Esophagus (tissue), 2 donors: Measurements from ENCODE around the gene CCDC88A. TPM values are rescaled to one million over a fixed set of nuclear protein-coding genes. Genes with fewer than 3 reads are reported as not detected.
"Not testable (repeated sequence)": the region's sequence is repeated elsewhere in the genome, so short reads cannot be mapped to it uniquely, and the experiment has no call there.

Experiments
- H3K27ac ChIP-seq, 2 donors: one replicate each; pipeline ENCODE4 v1.5.1; 2013; ENCODE audit warnings: low read depth in 2 of 2, mild to moderate bottlenecking in 2 of 2, inconsistent platforms in 1 of 2, low read length in 1 of 2, moderate library complexity in 1 of 2
- H3K27me3 ChIP-seq, 2 donors: one replicate each; pipeline ENCODE4 v1.6.1; 2013; ENCODE audit warnings: low read length in 2 of 2, control low read depth in 1 of 2, mild to moderate bottlenecking in 1 of 2; ENCODE audit not compliant: insufficient read depth in 2 of 2, control insufficient read depth in 1 of 2
- H3K36me3 ChIP-seq, 2 donors: one replicate each; pipeline ENCODE4 v1.6.1; 2013; ENCODE audit warnings: low read length in 1 of 2; ENCODE audit not compliant: control insufficient read depth in 2 of 2, insufficient read depth in 2 of 2
- H3K4me1 ChIP-seq, 2 donors: one replicate each; pipeline ENCODE4 v1.6.1; 2013; ENCODE audit warnings: low read length in 1 of 2; ENCODE audit not compliant: control insufficient read depth in 2 of 2, insufficient read depth in 2 of 2
- H3K4me3 ChIP-seq, 2 donors: one replicate each; pipeline ENCODE4 v1.5.1; 2013; ENCODE audit warnings: low read length in 2 of 2, mild to moderate bottlenecking in 2 of 2, low read depth in 1 of 2, moderate library complexity in 1 of 2
- H3K9me3 ChIP-seq, 2 donors: one replicate each; pipeline ENCODE4 v1.6.1; 2013; ENCODE audit warnings: mild to moderate bottlenecking in 2 of 2, low read depth in 1 of 2, low read length in 1 of 2, moderate library complexity in 1 of 2; ENCODE audit not compliant: control insufficient read depth in 2 of 2, insufficient read depth in 1 of 2
- WGBS, 2 donors: extraction: QIAGEN DNeasy Blood & Tissue Kit; methylation state at CpG; one replicate each; pipeline ENCODE4 v1.1.7; 2013; 5-methylcytosine and 5-hydroxymethylcytosine counted together
- polyA plus RNA-seq, 2 donors: library from polyadenylated mRNA; stranded (reverse); fragments of 200-250 nt; gene quantifications; one replicate each; pipeline ENCODE4 v1.2.3, GENCODE V29; 2013
- donor health status: healthy with polysubstance abuse.
- donor health status: Bipolar disorder and iron deficiency.

Gene CCDC88A
- polyA plus RNA-seq, 2 donors, result 3.3 to 7.0 TPM

DNA sequence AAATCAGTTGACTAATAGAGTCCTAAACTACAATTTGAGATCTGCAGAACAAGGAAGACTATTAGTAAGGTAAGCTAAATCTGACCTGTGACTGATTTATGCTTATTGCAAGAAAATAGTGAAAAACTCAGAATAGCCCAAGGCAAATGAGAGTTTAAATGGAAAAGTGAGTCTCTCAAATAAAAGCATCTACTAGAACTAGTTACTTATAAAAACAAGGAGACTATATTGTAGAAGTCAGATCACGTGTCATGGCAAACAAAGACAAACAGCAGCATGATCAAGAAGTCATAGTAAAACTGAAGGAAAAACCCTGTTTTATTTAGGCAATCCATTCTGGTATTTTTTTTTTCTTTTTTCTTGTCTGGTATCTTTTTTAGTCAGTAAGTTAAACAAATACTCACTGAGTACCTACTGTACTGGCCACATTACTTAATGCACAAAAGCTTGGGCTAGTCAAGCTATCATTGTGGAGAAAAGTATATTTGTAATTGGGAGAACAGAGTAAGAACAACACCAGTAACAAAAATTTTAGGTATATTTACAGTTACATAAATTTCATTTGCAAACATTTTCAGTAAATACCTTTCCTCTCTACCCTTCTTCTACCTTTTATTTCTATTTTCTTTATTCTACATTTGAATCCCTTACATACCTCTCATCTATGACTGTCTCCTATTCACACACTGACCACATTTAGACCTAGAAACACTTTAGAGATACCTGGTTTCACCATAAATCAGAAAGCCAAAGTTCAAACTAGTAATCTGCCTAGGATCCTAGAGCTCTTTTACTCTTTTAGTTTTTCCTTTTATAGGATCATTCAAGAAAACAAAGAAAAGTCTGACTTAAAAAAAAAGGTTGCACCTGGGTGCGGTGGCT lies 23.7 kb downstream of the CCDC88A start:
- no peak overlapping the region for H3K4me3 ChIP-seq
- H3K36me3 ChIP-seq, result no peaks in the 10 kb centered on the region
- H3K27ac ChIP-seq, result no peak overlapping the region
- no peaks in the 10 kb centered on the region for H3K4me1 ChIP-seq
- 53 to 60% methylated on average over 2 of the region's 2 CpGs for WGBS, 2 donors
- H3K9me3 ChIP-seq, result no peaks in the 10 kb centered on the region
- H3K27me3 ChIP-seq, result no peaks in the 10 kb centered on the region

DNA sequence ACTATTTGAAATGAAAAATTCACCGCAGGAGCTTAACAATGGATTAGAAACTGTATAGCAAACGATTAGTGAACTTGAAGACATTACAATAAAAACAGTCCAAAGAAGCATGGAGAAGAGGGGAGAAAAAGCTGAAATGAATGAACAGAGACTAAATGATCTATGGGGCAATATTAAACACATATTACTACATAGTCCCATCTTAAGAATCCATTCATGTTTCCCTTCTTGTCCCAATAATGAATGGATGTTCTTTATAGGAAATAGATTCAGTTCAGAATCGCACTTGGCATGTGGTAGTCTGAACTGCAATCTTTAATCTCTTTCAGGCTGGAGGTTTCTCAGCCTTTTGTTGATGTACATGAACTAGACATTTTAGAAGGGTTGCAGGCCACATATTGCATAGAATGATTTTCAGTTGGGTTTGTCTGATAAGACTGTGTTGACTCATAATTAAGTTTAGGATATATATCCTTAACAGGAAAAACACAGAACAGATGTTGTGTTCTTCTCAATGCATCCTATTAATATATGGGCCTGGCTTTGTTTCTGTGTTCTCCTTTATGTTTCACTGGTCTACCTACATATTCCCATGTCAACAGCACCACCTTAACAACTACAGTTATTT lies 27.9 kb downstream of the CCDC88A start:
- H3K4me3 ChIP-seq, result no peak overlapping the region
- 71 to 80% methylated on average over 3 of the region's 3 CpGs for WGBS, 2 donors
- no peaks in the 10 kb centered on the region for H3K4me1 ChIP-seq
- no peaks in the 10 kb centered on the region for H3K27me3 ChIP-seq
- no peak overlapping the region for H3K27ac ChIP-seq
- no peaks in the 10 kb centered on the region for H3K36me3 ChIP-seq
- no peaks in the 10 kb centered on the region for H3K9me3 ChIP-seq

DNA sequence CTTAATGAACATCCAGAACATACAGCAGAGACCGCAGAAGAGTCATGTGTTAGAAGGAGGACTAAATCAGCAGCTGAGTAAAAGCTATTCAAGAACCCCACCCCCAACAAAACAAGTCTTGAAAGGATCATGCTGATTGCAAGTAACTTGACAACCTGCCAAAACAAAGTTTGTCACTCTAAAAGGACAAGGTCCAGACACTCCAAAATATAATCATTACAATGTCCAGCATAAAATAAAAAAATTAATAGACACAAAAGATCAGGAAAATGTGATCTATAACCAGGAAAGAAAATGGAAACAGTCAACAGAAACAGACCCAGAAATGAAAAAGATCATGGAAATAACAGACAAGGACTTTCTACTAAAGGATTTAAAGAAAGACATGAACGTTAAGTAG lies 28.5 kb downstream of the CCDC88A start:
- WGBS, 2 donors, result 81 to 85% methylated on average over 2 of the region's 2 CpGs
- Histone ChIP-seq H3K9me3 (no peaks in the 10 kb centered on the region), H3K27me3 (no peaks in the 10 kb centered on the region), H3K36me3 (no peaks in the 10 kb centered on the region), H3K4me1 (no peaks in the 10 kb centered on the region), H3K4me3 (no peak overlapping the region), H3K27ac (no peak overlapping the region)

DNA sequence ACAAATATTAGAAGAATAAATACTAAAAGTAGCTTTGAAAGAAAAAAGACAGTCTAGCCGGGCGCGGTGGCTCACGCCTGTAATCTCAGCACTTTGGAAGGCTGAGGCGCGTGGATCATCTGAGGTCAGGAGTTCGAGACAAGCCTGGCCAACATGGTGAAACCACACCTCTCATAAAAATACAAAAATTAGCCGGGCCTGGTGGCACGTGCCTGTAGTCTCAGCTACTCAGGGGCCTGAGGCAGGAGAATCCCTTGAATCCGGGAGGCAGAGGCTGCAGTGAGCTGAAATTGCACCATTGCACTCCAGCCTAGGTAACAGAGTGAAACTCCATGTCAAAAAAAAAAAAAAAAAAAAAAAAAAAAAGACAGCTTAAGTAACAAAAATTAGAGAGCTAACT lies 34.1 kb downstream of the CCDC88A start:
- not testable (repeated sequence) for H3K27me3 ChIP-seq, H3K27ac ChIP-seq, H3K4me1 ChIP-seq, H3K4me3 ChIP-seq, H3K36me3 ChIP-seq, H3K9me3 ChIP-seq
- 94 to 97% methylated on average over 10 of the region's 10 CpGs for WGBS, 2 donors

DNA sequence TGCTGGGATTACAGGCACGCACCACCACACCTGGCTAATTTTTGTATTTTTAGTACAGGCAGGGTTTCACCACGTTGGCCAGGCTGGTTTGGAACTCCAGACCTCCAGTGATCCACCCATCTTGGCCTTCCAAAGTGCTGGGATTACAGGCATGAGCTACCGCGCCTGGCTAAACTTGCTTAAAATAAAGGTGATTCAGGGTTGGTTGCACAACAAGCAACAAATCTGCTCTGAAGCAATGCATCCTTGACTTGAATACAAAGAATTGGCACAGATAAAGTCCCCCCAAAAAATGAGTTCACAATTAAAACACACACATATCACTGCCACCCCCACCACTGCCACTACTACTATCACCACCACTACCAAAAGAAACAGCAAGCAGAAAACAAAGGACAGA lies 34.9 kb downstream of the CCDC88A start:
- 74 to 85% methylated on average over 4 of the region's 4 CpGs for WGBS, 2 donors
- H3K4me3 ChIP-seq, result no peak overlapping the region
- H3K27ac ChIP-seq, result no peak overlapping the region
- H3K4me1 ChIP-seq, result no peaks in the 10 kb centered on the region
- H3K27me3 ChIP-seq, result no peaks in the 10 kb centered on the region
- H3K9me3 ChIP-seq, result no peaks in the 10 kb centered on the region
- no peaks in the 10 kb centered on the region for H3K36me3 ChIP-seq

DNA sequence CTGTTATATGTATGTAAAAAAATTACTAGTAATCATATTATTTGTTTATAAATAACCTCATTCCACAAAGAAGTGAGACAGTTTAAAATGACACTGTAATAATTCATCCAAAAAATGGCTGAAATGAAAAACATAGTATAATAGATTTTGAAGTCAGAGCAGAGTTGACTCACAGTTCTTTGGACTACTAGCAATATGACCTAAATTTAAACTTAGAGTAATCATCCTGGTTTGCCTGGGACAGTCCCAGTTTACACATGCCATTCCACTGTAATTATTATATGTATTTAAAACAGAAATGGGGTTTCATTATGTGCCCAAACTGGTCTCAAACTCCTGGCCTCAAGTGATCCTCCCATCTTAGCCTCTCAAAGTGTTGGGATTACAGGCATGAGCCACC lies 48.3 kb downstream of the CCDC88A start:
- Histone ChIP-seq H3K27me3 (no peaks in the 10 kb centered on the region), H3K4me3 (no peak overlapping the region), H3K4me1 (no peaks in the 10 kb centered on the region), H3K9me3 (no peaks in the 10 kb centered on the region), H3K36me3 (no peaks in the 10 kb centered on the region), H3K27ac (no peak overlapping the region)

DNA sequence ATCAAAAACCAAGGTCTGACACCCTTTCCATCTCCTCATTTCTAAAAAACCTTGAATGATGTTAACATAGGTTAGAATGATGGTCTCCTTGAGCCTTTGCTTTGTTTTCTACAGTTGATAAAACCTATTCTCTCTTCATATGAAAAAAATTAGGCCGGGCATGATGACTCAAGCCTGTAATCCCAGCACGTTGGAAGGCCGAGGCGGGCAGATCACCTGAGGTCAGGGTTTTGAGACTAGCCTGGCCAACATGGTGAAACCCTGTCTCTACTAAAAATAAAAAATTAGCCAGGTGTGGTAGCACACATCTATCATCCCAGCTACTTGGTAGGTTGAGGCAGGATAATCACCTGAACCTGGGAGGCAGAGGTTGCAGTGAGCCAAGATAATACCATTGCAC lies 49.4 kb downstream of the CCDC88A start:
- Histone ChIP-seq H3K4me1 (no peaks in the 10 kb centered on the region), H3K27ac (no peak overlapping the region), H3K36me3 (no peaks in the 10 kb centered on the region), H3K27me3 (no peaks in the 10 kb centered on the region), H3K4me3 (no peak overlapping the region), H3K9me3 (no peaks in the 10 kb centered on the region)
- WGBS, 2 donors, result 89 to 90% methylated on average over 4 of the region's 4 CpGs

DNA sequence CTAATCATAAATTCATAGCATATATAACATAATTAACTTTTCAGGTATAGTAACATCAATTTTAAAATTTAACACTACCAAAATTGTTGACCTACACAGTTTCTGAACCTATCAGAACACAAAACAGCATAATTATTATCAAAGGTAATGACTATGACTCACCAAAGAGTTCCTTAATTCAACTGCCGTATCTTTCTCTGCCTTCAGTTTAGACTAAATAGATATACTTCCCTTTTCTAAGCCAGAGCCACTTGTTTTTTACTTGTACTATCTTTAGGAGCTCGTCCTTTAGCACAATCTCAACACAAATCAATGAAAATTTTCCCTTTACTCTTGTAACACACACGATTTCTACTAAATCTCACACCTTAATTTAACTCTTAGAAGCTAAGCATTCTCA lies 54.4 kb downstream of the CCDC88A start:
- Histone ChIP-seq H3K9me3 (no peaks in the 10 kb centered on the region), H3K4me3 (no peak overlapping the region), H3K27ac (no peak overlapping the region), H3K27me3 (no peaks in the 10 kb centered on the region), H3K4me1 (no peaks in the 10 kb centered on the region), H3K36me3 (no peaks in the 10 kb centered on the region)
- 65% methylated on average over 3 of the region's 3 CpGs for WGBS, 2 donors

DNA sequence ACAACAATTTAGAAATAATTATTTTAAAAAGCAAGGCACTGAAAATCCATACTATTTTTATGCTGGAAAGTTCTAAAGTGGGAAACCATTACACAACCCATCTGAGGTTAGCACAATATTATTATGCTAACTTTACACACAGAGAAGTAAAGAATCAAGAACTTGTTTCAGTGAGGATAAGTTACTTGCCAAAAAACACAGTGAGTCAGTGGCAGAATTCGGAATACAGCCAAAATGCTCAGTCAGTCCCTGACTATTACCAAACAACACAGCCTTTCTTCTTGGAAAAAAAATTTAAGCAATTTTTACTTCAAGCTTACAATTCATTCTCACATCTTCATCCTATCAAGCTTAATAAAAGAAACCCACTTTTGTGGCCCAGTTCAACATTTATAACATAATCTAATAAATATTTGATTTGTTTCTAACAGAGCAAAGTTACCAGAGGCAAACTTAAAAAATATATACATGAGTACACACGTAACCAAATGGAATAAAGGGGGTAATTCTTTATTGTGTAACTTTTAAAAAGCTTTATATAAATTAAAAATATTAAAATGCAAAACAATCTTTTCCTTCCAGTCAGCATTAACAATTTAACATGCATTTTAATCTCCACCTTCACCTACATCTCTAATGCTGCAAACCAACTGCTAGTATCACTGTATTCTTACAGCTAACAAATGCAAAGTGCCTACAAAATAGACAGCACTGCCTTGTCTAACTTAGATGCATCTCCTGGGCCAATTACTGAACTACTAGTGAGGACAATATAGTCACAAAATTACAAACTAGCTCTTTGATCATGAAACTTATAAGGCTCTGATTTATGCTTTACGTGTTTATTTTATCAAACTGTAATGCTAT lies 55.2 kb downstream of the CCDC88A start:
- Histone ChIP-seq H3K4me1 (no peaks in the 10 kb centered on the region), H3K36me3 (no peaks in the 10 kb centered on the region), H3K4me3 (no peak overlapping the region), H3K27ac (no peak overlapping the region), H3K9me3 (no peaks in the 10 kb centered on the region), H3K27me3 (no peaks in the 10 kb centered on the region)
- 55 to 66% methylated on average over 3 of the region's 3 CpGs for WGBS, 2 donors
